Spleen (tissue), 11 donors: ENCODE data around the gene DNM3. TPM values are rescaled to one million over a fixed set of nuclear protein-coding genes. Genes with fewer than 3 reads are reported as not detected.

Experiments
- DNase-seq: peaks from one replicate; pipeline ENCODE4 v3.0.0-alpha.2; 2020
- H3K27ac ChIP-seq, 8 donors: fragments of 200-600 bp; sonication (generic) in 7 of 8; 1 replicate in 4 of 8; 2 replicates in 4 of 8; pipeline versions ENCODE4 v1.5.0 to v1.8.0; 2016 to 2021; ENCODE audit warnings: inconsistent platforms in 4 of 8, mild to moderate bottlenecking in 4 of 8, moderate library complexity in 1 of 8
- H3K27me3 ChIP-seq, 7 donors: fragments of 200-600 bp; sonication (generic) in 6 of 7; replicated peaks in 1 of 7; 1 replicate in 4 of 7; 2 replicates in 3 of 7; pipeline versions ENCODE4 v1.5.0 to v1.8.0; 2016 to 2021; ENCODE audit warnings: inconsistent platforms in 3 of 7, mild to moderate bottlenecking in 1 of 7
- H3K36me3 ChIP-seq, 6 donors: fragments of 200-600 bp; sonication (generic) in 5 of 6; 1 replicate in 4 of 6; 2 replicates in 2 of 6; pipeline versions ENCODE4 v1.5.0 to v1.8.0; 2016 to 2021; ENCODE audit warnings: inconsistent platforms in 2 of 6
- H3K4me1 ChIP-seq, 6 donors: fragments of 200-600 bp; sonication (generic) in 5 of 6; 1 replicate in 3 of 6; 2 replicates in 3 of 6; pipeline versions ENCODE4 v1.5.0 to v1.8.0; 2016 to 2021; ENCODE audit warnings: inconsistent platforms in 3 of 6
- H3K4me3 ChIP-seq, 8 donors: fragments of 200-600 bp; sonication (generic) in 7 of 8; 1 replicate in 4 of 8; 2 replicates in 4 of 8; pipeline versions ENCODE4 v1.5.0 to v1.8.0; 2016 to 2021; ENCODE audit warnings: inconsistent platforms in 4 of 8, mild to moderate bottlenecking in 4 of 8, moderate library complexity in 2 of 8
- H3K9me3 ChIP-seq, 8 donors: fragments of 200-600 bp; sonication (generic) in 7 of 8; 1 replicate in 4 of 8; 2 replicates in 4 of 8; pipeline versions ENCODE4 v1.5.0 to v1.8.0; 2016 to 2021; ENCODE audit warnings: inconsistent platforms in 4 of 8
- POLR2A ChIP-seq, 3 donors: fragments of 450-650 bp; IDR thresholded peaks; one replicate each; pipeline ENCODE4 v1.5.1; 2017; ENCODE audit warnings: antibody characterized with exemption in 3 of 3, mild to moderate bottlenecking in 1 of 3
- POLR2AphosphoS5 ChIP-seq, 3 donors: sonication (generic); formaldehyde crosslinking; IDR thresholded peaks; one replicate each; pipeline ENCODE4 v1.5.1; 2017; ENCODE audit warnings: antibody characterized with exemption in 3 of 3
- WGBS, 5 donors: extraction: QIAGEN DNeasy Blood & Tissue Kit in 3 of 5; methylation state at CpG; one replicate each; pipeline versions ENCODE4 v1.1.5 to v1.1.7; 2013 to 2018; 5-methylcytosine and 5-hydroxymethylcytosine counted together
- intact Hi-C: fragments of 100-400 bp; cut with DNase I; formaldehyde crosslinking; loops from one replicate; pipeline ENCODE4 v1.15.0; 2023; ENCODE audit warnings: low total_unique reads
- polyA plus RNA-seq, 3 donors: library from polyadenylated mRNA; stranded (reverse); fragments of 200-250 nt; gene quantifications; one replicate each; pipeline ENCODE4 v1.2.1, GENCODE V29; 2013
- total RNA-seq, 7 donors: library from RNA; depleted of rRNA in 3 of 7; stranded (reverse); fragments of >200 nt in 3 of 7; fragmentation: NEBNext Ultra II Directional in 4 of 7; extraction: Animal tissue kit (Norgen Biotek cat#: 25700) in 4 of 7; gene quantifications; one replicate each; pipeline versions ENCODE4 v1.1.0 to v1.2.1, GENCODE V29; 2016 to 2021
- TF ChIP-seq, protein P1 (sequence below), 11 experiments: fragments of 200-600 bp in 7 of 11; fragments of 450-650 bp in 4 of 11; sonication (generic) in 4 of 11; IDR thresholded peaks in 8 of 11; conservative IDR thresholded peaks in 3 of 11; 1 replicate in 7 of 11; 2 replicates in 4 of 11; pipeline versions ENCODE4 v1.4.0 to v1.8.0; 2016 to 2021; ENCODE audit warnings: antibody characterized with exemption in 11 of 11, inconsistent platforms in 4 of 11, mild to moderate bottlenecking in 1 of 11
- donor health status: healthy with polysubstance abuse.
- donor health status: DM: no; HTN: no; CAD: no; lungs with moderate emphysema.
- donor health status: DM: no; HTN: no; CAD: no.
- donor health status: Bipolar disorder and iron deficiency.
- donor health status: healthy.
- donor health status: DM: no; HTN: no; CAD: no.
- donor health status: DM: yes; HTN: yes; CAD: no.

The DNM3 gene
- total and polyA plus RNA-seq, 10 donors, result 0.61 to 10.2 (median 4.9) TPM

DNA sequence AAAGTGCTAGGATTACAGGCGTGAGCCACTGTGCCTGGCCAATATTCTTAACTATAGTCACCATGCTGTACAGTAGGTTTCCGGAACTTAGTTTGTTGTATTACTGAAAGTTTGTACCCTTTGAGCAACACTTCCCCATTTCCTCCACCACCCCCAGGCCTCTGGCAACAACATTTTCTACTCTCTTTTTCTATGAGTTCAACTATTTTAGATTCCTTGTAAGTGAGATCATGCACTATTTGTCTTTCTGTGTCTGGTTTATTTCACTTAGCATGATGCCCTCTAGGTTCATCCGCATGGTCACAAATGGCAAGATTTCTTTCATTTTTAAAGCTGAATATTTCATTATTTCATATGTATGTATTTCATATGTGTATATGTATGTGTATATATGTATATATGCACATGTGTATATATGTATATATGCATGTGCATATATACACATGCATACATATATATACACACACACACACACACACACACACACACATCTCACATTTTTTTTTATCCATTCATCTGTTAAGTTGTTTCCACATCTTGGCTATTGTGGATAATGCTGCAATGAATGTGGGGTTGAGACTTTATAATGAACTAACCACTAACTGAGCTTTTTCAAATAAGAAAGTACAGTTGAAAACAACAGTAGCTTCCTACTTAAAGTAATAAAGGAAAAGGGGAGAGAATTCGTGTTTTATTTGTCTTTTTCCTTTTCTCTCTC lies 322.4 kb downstream of the DNM3 start:
- Histone ChIP-seq H3K36me3 (no peaks in the 10 kb centered on the region), H3K27me3 (no peaks in the 10 kb centered on the region), H3K4me3 (no peak overlapping the region), H3K4me1 (peaks cover 0 to 6% (median 0%) of the 10 kb centered on the region in 6 donors), H3K27ac (no peak overlapping the region), H3K9me3 (no peaks in the 10 kb centered on the region)
- TF ChIP-seq POLR2A (IDR thresholded peaks at IDR 0.05) (no peak), POLR2AphosphoS5 (IDR thresholded peaks at IDR 0.05) (no peak)
- TF ChIP-seq, protein P1, sequence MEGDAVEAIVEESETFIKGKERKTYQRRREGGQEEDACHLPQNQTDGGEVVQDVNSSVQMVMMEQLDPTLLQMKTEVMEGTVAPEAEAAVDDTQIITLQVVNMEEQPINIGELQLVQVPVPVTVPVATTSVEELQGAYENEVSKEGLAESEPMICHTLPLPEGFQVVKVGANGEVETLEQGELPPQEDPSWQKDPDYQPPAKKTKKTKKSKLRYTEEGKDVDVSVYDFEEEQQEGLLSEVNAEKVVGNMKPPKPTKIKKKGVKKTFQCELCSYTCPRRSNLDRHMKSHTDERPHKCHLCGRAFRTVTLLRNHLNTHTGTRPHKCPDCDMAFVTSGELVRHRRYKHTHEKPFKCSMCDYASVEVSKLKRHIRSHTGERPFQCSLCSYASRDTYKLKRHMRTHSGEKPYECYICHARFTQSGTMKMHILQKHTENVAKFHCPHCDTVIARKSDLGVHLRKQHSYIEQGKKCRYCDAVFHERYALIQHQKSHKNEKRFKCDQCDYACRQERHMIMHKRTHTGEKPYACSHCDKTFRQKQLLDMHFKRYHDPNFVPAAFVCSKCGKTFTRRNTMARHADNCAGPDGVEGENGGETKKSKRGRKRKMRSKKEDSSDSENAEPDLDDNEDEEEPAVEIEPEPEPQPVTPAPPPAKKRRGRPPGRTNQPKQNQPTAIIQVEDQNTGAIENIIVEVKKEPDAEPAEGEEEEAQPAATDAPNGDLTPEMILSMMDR (IDR thresholded peaks at IDR 0.05 in 8 of 11, conservative IDR thresholded peaks at IDR 0.05 in 3 of 11), result no peak
- 68 to 88% (median 77%) methylated on average over 4 of the region's 4 CpGs for WGBS, 5 donors
- DNase-seq, result no peak
- intact Hi-C loops, result no loop called here

DNA sequence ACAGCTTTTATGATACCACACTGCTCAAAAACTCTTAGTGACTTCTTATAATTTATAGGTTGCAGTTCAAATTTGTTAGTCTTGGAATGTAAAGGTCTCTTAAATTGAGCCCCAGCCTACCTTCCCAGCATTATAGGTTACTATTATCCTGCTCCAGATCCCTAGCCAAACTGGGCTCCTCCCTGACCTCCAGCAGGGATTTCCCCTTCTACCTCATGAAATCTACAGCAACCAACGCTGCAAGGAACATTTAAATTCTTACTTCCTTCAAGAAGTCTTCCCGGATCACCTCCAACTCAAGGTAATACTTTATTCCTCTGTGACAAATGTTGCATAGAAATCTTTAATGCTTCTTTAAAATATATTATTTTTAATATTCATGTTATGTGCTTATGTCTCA lies 324.1 kb downstream of the DNM3 start:
- no peaks in the 10 kb centered on the region for H3K36me3 ChIP-seq
- 80 to 92% (median 92%) methylated on average over 2 of the region's 2 CpGs for WGBS, 5 donors
- no peak overlapping the region for H3K27ac ChIP-seq
- no peaks in the 10 kb centered on the region for H3K9me3 ChIP-seq
- no peak for TF ChIP-seq POLR2AphosphoS5 (IDR thresholded peaks at IDR 0.05)
- TF ChIP-seq POLR2A (IDR thresholded peaks at IDR 0.05), result no peak
- TF ChIP-seq, protein P1 (IDR thresholded peaks at IDR 0.05 in 8 of 11, conservative IDR thresholded peaks at IDR 0.05 in 3 of 11), result no peak
- no peak for DNase-seq
- H3K4me3 ChIP-seq, result no peak overlapping the region
- no peaks in the 10 kb centered on the region for H3K27me3 ChIP-seq
- H3K4me1 ChIP-seq, result peaks cover 0 to 6% (median 0%) of the 10 kb centered on the region in 6 donors
- intact Hi-C loops, result no loop called here

DNA sequence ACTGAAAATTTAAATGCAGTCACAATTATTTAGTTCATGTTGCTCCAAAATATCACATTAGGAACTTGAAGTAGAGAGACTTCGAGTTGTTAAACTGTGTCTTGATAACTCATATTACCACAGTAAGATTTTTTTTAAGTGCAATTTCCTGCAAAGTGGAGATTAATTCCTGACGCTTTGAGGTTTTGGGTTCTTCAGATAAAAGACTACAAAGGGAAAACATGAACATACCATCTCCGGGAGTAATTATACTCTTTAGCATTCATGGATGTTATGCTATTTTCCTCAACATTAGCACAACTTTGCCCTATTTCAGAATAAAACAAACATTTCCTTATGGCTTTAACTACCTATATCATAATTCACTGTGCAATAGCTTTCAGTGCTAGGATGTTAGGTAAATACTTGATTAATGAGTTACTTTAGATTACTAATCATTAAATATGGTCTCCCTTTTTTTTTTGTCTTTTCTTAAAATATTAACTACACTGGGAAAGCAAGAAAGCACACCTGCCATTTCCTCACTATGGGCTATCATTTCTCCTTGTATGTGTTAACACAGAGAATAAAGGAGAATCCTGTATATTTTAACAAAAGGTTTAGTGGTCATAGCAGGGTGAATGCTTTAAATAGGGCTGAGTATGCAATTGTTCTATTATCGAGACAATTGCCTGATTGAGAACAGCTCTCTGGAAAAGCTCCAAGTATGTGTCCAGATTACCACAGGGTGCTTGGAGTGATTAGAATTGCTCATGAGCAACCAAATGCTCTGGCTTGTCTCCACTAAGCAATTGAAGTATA lies 326.7 kb downstream of the DNM3 start:
- Histone ChIP-seq H3K4me1 (peaks cover 0 to 6% (median 0%) of the 10 kb centered on the region in 6 donors), H3K27ac (no peak overlapping the region), H3K36me3 (no peaks in the 10 kb centered on the region), H3K27me3 (no peaks in the 10 kb centered on the region), H3K4me3 (no peak overlapping the region), H3K9me3 (no peaks in the 10 kb centered on the region)
- WGBS, 5 donors, result 37 to 52% (median 46%) methylated on average over 4 of the region's 4 CpGs
- TF ChIP-seq, protein P1 (IDR thresholded peaks at IDR 0.05 in 8 of 11, conservative IDR thresholded peaks at IDR 0.05 in 3 of 11), result no peak
- no peak for TF ChIP-seq POLR2AphosphoS5 (IDR thresholded peaks at IDR 0.05)
- TF ChIP-seq POLR2A (IDR thresholded peaks at IDR 0.05), result no peak
- intact Hi-C loops, result no loop called here
- no peak for DNase-seq

DNA sequence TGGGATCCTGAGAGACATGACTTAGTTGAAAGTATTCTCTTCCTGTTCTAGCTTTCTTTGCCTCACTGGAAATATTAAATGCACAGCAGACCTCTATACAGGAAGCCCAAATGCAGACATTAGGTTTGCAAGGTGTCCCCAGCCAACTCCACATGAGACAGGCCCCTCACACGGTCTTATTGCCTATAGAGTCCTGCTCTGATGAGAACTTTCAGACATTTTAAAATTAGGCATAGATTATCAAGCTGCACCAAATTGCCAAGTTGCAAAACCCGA lies 327.2 kb downstream of the DNM3 start:
- Histone ChIP-seq H3K4me3 (no peak overlapping the region), H3K27me3 (no peaks in the 10 kb centered on the region), H3K4me1 (peaks cover 0 to 6% (median 0%) of the 10 kb centered on the region in 6 donors), H3K9me3 (no peaks in the 10 kb centered on the region), H3K36me3 (no peaks in the 10 kb centered on the region), H3K27ac (no peak overlapping the region)
- WGBS, 5 donors, result 80 to 89% (median 85%) methylated on average over 2 of the region's 2 CpGs
- intact Hi-C loops, result no loop called here
- DNase-seq, result no peak
- TF ChIP-seq POLR2A (IDR thresholded peaks at IDR 0.05), result no peak
- TF ChIP-seq, protein P1 (IDR thresholded peaks at IDR 0.05 in 8 of 11, conservative IDR thresholded peaks at IDR 0.05 in 3 of 11), result no peak
- TF ChIP-seq POLR2AphosphoS5 (IDR thresholded peaks at IDR 0.05), result no peak
